ENCODE data around the gene MADD. TPM values are rescaled to one million over a fixed set of nuclear protein-coding genes. Genes with fewer than 3 reads are reported as not detected.
A peak's percentile ranks its signal among the peaks of the same experiment; 100 is the strongest.

Gene MADD
- total RNA-seq, 1 donor: 23.7 TPM

GRCh38 chr11:47355283-47356128 is 85.6 kb downstream of the MADD start:
- peak; percentile 90 for DNase-seq (ENCODE audit: low read depth)
- peak; percentile 99 for TF ChIP-seq CTCF (IDR thresholded peaks at IDR 0.05; ENCODE audit: insufficient read depth, low read length)
- peak overlapping the region; percentile 37 for H3K4me3 ChIP-seq (ENCODE audit: low read depth, low read length)

- no peak for TF ChIP-seq CTCF (IDR thresholded peaks at IDR 0.05; ENCODE audit: insufficient read depth, low read length)
- DNase-seq (ENCODE audit: low read depth): no peak
- H3K4me3 ChIP-seq (ENCODE audit: low read depth, low read length): no peak overlapping the region
Measured at GRCh38 chr11:47356129-47356997, 86.4 kb downstream of the MADD start.

GRCh38 chr11:47356998-47357329 is 87.0 kb downstream of the MADD start:
- TF ChIP-seq CTCF (IDR thresholded peaks at IDR 0.05; ENCODE audit: insufficient read depth, low read length): no peak

GRCh38 chr11:47357985-47358730 is 88.2 kb downstream of the MADD start:
- no peak for DNase-seq (ENCODE audit: low read depth)
- no peak for TF ChIP-seq CTCF (IDR thresholded peaks at IDR 0.05; ENCODE audit: insufficient read depth, low read length)
- H3K4me3 ChIP-seq (ENCODE audit: low read depth, low read length): no peak overlapping the region

More at GRCh38 chr11:47356998-47357329, 87.0 kb downstream of the MADD start:
- H3K4me3 ChIP-seq (ENCODE audit: low read depth, low read length): no peak overlapping the region
- no peak for DNase-seq (ENCODE audit: low read depth)

GRCh38 chr11:47358731-47359051 is 88.8 kb downstream of the MADD start:
- no peak for DNase-seq (ENCODE audit: low read depth)
- H3K4me3 ChIP-seq (ENCODE audit: low read depth, low read length): no peak overlapping the region
- TF ChIP-seq CTCF (IDR thresholded peaks at IDR 0.05; ENCODE audit: insufficient read depth, low read length): no peak

GRCh38 chr11:47359162-47359561 is 89.2 kb downstream of the MADD start:
- no peak for DNase-seq (ENCODE audit: low read depth)
- H3K4me3 ChIP-seq (ENCODE audit: low read depth, low read length): no peak overlapping the region
- TF ChIP-seq CTCF (IDR thresholded peaks at IDR 0.05; ENCODE audit: insufficient read depth, low read length): no peak
